Uterus (tissue), 2 donors: ENCODE data around the gene ATG4B.

Source experiments
- POLR2A ChIP-seq, 2 donors: fragments of 450-650 bp; IDR thresholded peaks; one replicate each; pipeline ENCODE4 v1.6.1; 2016; ENCODE audit warnings: antibody characterized with exemption in 2 of 2, mild to moderate bottlenecking in 1 of 2, moderate library complexity in 1 of 2
- TF ChIP-seq, protein P1 (sequence below), 4 experiments: fragments of 200-600 bp in 2 of 4; fragments of 450-650 bp in 2 of 4; sonication (generic) in 2 of 4; IDR thresholded peaks; one replicate each; pipeline ENCODE4 v1.5.1; 2016 to 2019; ENCODE audit warnings: antibody characterized with exemption in 4 of 4, mild to moderate bottlenecking in 2 of 4, moderate library complexity in 1 of 4

DNA sequence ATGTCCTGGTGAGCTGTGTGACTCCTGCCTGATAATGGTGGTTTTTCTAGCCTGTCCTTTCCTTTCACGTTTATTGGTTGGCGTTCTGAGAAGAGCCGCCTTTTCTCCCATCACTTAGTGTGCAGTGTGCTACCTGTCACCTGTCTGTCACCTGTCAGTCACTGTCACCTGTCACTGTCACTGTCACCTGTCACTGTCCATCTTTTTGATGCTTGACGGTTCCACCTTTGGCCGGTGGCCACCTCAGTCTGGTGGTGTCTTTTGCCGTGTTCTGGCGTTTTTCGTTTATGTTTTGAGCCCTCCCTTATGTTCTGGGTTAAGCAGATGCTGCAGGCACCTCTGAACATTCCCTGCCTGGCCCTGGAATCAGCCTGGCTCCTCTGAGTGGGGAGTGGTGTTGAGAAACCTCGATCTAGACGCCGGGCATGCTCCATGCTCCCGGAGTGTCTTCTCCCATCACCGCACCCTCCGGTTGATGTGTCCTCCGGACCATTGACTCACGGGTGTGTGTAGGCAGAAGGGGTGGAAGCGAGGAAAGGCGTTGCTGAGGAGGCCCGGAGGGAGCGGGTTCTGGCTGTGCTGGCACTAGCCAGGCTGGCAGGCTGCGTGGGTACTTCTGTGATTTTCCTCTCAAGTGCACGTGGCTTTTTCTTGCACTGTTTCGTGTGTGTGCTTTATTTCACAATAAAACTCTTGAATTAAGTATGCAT lies 28.4 kb downstream of the ATG4B start:
- TF ChIP-seq, protein P1, sequence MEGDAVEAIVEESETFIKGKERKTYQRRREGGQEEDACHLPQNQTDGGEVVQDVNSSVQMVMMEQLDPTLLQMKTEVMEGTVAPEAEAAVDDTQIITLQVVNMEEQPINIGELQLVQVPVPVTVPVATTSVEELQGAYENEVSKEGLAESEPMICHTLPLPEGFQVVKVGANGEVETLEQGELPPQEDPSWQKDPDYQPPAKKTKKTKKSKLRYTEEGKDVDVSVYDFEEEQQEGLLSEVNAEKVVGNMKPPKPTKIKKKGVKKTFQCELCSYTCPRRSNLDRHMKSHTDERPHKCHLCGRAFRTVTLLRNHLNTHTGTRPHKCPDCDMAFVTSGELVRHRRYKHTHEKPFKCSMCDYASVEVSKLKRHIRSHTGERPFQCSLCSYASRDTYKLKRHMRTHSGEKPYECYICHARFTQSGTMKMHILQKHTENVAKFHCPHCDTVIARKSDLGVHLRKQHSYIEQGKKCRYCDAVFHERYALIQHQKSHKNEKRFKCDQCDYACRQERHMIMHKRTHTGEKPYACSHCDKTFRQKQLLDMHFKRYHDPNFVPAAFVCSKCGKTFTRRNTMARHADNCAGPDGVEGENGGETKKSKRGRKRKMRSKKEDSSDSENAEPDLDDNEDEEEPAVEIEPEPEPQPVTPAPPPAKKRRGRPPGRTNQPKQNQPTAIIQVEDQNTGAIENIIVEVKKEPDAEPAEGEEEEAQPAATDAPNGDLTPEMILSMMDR (IDR thresholded peaks at IDR 0.05) = no peak
- TF ChIP-seq POLR2A (IDR thresholded peaks at IDR 0.05) = no peak
